T-helper 17 cell (primary cell): Measurements from ENCODE around the gene RRP1. TPM values are rescaled to one million over a fixed set of nuclear protein-coding genes. Genes with fewer than 3 reads are reported as not detected.

Source experiments
- ATAC-seq: fragments of 150-1000 bp; cut with Tn5 transposase; 2 replicates; pipeline ENCODE4 v1.10.0; 2021; ENCODE audit warnings: mild to moderate bottlenecking, moderate library complexity
- DNase-seq, 3 donors: peaks; one replicate each; pipeline versions ENCODE4 v3.0.0 to v3.0.0-alpha.2; 2020 to 2021
- H3K9me3 ChIP-seq: one replicate; pipeline ENCODE4 v1.7.0; 2013; ENCODE audit warnings: low read length, mild to moderate bottlenecking; ENCODE audit not compliant: control insufficient read depth, poor library complexity, severe bottlenecking
- H3K27ac Mint-ChIP-seq: one replicate; pipeline ENCODE4 v1.8.0; 2022; ENCODE audit warnings: mild to moderate bottlenecking, moderate library complexity, mixed read lengths
- H3K27me3 Mint-ChIP-seq: one replicate; pipeline ENCODE4 v1.8.0; 2022; ENCODE audit warnings: mixed read lengths
- H3K36me3 Mint-ChIP-seq: one replicate; pipeline ENCODE4 v1.8.0; 2022; ENCODE audit warnings: low read depth, mixed read lengths
- H3K4me1 Mint-ChIP-seq: one replicate; pipeline ENCODE4 v1.8.0; 2022; ENCODE audit warnings: mild to moderate bottlenecking, mixed read lengths
- H3K4me3 Mint-ChIP-seq: one replicate; pipeline ENCODE4 v1.8.0; 2022; ENCODE audit warnings: mild to moderate bottlenecking, moderate library complexity, mixed read lengths
- total RNA-seq, 4 donors: library from RNA in 2 of 4; stranded (reverse) in 2 of 4; gene quantifications; one replicate each; pipeline ENCODE4 v1.2.3 and lab custom pipeline; 2022 to 2026

Gene RRP1
- total RNA-seq, 2 donors from 2014 or later = 20.5 to 23.2 TPM

GRCh38 chr21:43805275-43805800 lies 16.0 kb downstream of the RRP1 start:
- no peak for DNase-seq
- Mint-ChIP-seq H3K4me1 (peaks cover 2% of the 10 kb centered on the region), H3K4me3 (no peak overlapping the region), H3K36me3 (no peaks in the 10 kb centered on the region), H3K27me3 (no peaks in the 10 kb centered on the region), H3K27ac (peak overlapping the region; percentile 60)
- ATAC-seq = peak; percentile 75
- no peaks in the 10 kb centered on the region for H3K9me3 ChIP-seq

GRCh38 chr21:43806017-43806710 lies 16.8 kb downstream of the RRP1 start:
- H3K4me1 Mint-ChIP-seq = peaks cover 7% of the 10 kb centered on the region
- no peaks in the 10 kb centered on the region for H3K9me3 ChIP-seq
- peak overlapping the region; percentile 60 for H3K27ac Mint-ChIP-seq
- H3K27me3 Mint-ChIP-seq = no peaks in the 10 kb centered on the region
- no peaks in the 10 kb centered on the region for H3K36me3 Mint-ChIP-seq
- DNase-seq = no peak
- H3K4me3 Mint-ChIP-seq = no peak overlapping the region
- no peak for ATAC-seq

- H3K4me1 Mint-ChIP-seq = peaks cover 9% of the 10 kb centered on the region
- no peaks in the 10 kb centered on the region for H3K9me3 ChIP-seq
- H3K27me3 Mint-ChIP-seq = no peaks in the 10 kb centered on the region
- no peak overlapping the region for H3K27ac Mint-ChIP-seq
- no peaks in the 10 kb centered on the region for H3K36me3 Mint-ChIP-seq
- H3K4me3 Mint-ChIP-seq = no peak overlapping the region
- ATAC-seq (no peak), DNase-seq (no peak)
Measured at GRCh38 chr21:43808367-43808766, 19.0 kb downstream of the RRP1 start.

GRCh38 chr21:43808832-43809251 lies 19.5 kb downstream of the RRP1 start:
- H3K36me3 Mint-ChIP-seq = no peaks in the 10 kb centered on the region
- H3K4me3 Mint-ChIP-seq = no peak overlapping the region
- no peaks in the 10 kb centered on the region for H3K9me3 ChIP-seq
- ATAC-seq (no peak), DNase-seq (no peak)
- H3K27ac Mint-ChIP-seq = no peak overlapping the region
- H3K4me1 Mint-ChIP-seq = peaks cover 9% of the 10 kb centered on the region
- no peaks in the 10 kb centered on the region for H3K27me3 Mint-ChIP-seq

- Mint-ChIP-seq H3K4me3 (no peak overlapping the region), H3K27ac (no peak overlapping the region), H3K36me3 (no peaks in the 10 kb centered on the region), H3K27me3 (no peaks in the 10 kb centered on the region), H3K4me1 (peaks cover 9% of the 10 kb centered on the region)
- H3K9me3 ChIP-seq = no peaks in the 10 kb centered on the region
- ATAC-seq (no peak), DNase-seq (no peak)
Measured at GRCh38 chr21:43809346-43809799, 20.0 kb downstream of the RRP1 start.

- no peaks in the 10 kb centered on the region for H3K36me3 Mint-ChIP-seq
- ATAC-seq (no peak), DNase-seq (no peak)
- peaks cover 13% of the 10 kb centered on the region for H3K4me1 Mint-ChIP-seq
- no peaks in the 10 kb centered on the region for H3K9me3 ChIP-seq
- H3K27ac Mint-ChIP-seq = no peak overlapping the region
- H3K27me3 Mint-ChIP-seq = no peaks in the 10 kb centered on the region
- no peak overlapping the region for H3K4me3 Mint-ChIP-seq
Measured at GRCh38 chr21:43809853-43810504, 20.6 kb downstream of the RRP1 start.

- H3K9me3 ChIP-seq = no peaks in the 10 kb centered on the region
- peak; percentile 71 to 94 (median 74) for DNase-seq
- Mint-ChIP-seq H3K4me1 (peaks cover 13% of the 10 kb centered on the region), H3K27me3 (no peaks in the 10 kb centered on the region), H3K36me3 (no peaks in the 10 kb centered on the region), H3K4me3 (no peak overlapping the region), H3K27ac (peak overlapping the region; percentile 76)
- peak; percentile 91 for ATAC-seq
Measured at GRCh38 chr21:43810505-43811261, 21.3 kb downstream of the RRP1 start.

- no peaks in the 10 kb centered on the region for H3K27me3 Mint-ChIP-seq
- H3K27ac Mint-ChIP-seq = peak overlapping the region; percentile 76
- H3K36me3 Mint-ChIP-seq = no peaks in the 10 kb centered on the region
- no peak overlapping the region for H3K4me3 Mint-ChIP-seq
- no peak for DNase-seq
- peaks cover 13% of the 10 kb centered on the region for H3K4me1 Mint-ChIP-seq
- ATAC-seq = no peak
- no peaks in the 10 kb centered on the region for H3K9me3 ChIP-seq
Measured at GRCh38 chr21:43811262-43812105, 22.1 kb downstream of the RRP1 start.

GRCh38 chr21:43812139-43812821 lies 22.9 kb downstream of the RRP1 start:
- no peaks in the 10 kb centered on the region for H3K9me3 ChIP-seq
- H3K4me3 Mint-ChIP-seq = no peak overlapping the region
- H3K36me3 Mint-ChIP-seq = no peaks in the 10 kb centered on the region
- ATAC-seq (no peak), DNase-seq (no peak)
- H3K27me3 Mint-ChIP-seq = no peaks in the 10 kb centered on the region
- H3K27ac Mint-ChIP-seq = no peak overlapping the region
- H3K4me1 Mint-ChIP-seq = peaks cover 13% of the 10 kb centered on the region

GRCh38 chr21:43812957-43813655 lies 23.7 kb downstream of the RRP1 start:
- H3K36me3 Mint-ChIP-seq = no peaks in the 10 kb centered on the region
- H3K4me1 Mint-ChIP-seq = peaks cover 13% of the 10 kb centered on the region
- H3K9me3 ChIP-seq = no peaks in the 10 kb centered on the region
- no peaks in the 10 kb centered on the region for H3K27me3 Mint-ChIP-seq
- DNase-seq = no peak
- H3K4me3 Mint-ChIP-seq = no peak overlapping the region
- ATAC-seq = no peak
- H3K27ac Mint-ChIP-seq = no peak overlapping the region

GRCh38 chr21:43813656-43813980 lies 24.2 kb downstream of the RRP1 start:
- no peak for ATAC-seq
- peaks cover 13% of the 10 kb centered on the region for H3K4me1 Mint-ChIP-seq
- no peak overlapping the region for H3K4me3 Mint-ChIP-seq
- no peaks in the 10 kb centered on the region for H3K9me3 ChIP-seq
- H3K27me3 Mint-ChIP-seq = no peaks in the 10 kb centered on the region
- no peak overlapping the region for H3K27ac Mint-ChIP-seq
- H3K36me3 Mint-ChIP-seq = no peaks in the 10 kb centered on the region
- no peak for DNase-seq
